ENCODE measurements around the gene HMGN4. TPM values are rescaled to one million over a fixed set of nuclear protein-coding genes. Genes with fewer than 3 reads are reported as not detected.
A peak's percentile ranks its signal among the peaks of the same experiment; 100 is the strongest.

HMGN4 gene
- total and polyA plus RNA-seq, 9 of the 15 experiments (the other 6 are each of a cell fraction or from before 2014, with no cell fraction given) = 35.4 to 134 (median 94.1) TPM

DNA sequence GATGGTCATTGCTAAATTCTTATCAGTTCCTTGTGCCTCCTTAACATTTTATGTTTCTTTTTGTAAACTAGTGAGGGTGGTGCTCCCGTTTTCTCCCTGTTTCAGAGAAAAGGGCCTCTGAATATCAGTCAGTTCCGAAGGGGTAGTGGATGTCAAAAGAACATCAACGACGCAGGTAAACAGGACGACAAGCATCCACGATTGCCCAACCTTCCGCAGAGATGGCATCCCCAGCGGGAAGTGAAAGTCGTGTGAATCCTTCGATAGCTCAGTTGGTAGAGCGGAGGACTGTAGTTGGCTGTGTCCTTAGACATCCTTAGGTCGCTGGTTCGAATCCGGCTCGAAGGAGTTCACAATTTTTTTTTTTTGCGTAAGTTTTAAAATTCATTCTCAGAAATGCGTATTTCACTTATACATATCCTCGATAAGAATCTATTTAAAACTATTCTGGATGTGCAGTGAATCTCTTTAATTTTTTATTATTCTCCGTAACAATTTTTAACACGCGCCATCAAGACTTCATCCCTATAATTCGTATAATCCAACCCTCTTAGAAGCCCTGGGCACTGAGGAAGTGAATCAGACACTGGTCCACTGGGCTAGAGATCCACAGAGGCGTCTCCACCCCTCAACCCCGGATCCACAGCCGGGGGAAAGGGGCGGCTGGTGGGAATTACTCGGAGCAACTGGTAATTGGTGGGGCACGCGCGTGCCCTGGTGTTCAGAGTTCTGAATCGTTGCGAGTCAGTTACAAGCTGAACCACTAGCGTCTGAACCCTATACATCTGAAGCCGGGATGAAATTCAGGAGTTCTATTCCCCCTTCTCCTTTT is 30.7 kb downstream of the HMGN4 start (continued):
- peak; percentile 72 to 95 for TF ChIP-seq TBL1XR1 (IDR thresholded peaks at IDR 0.05; ENCODE audit: low read length in 2 of 2)
- no peak for TF ChIP-seq MCM3 (IDR thresholded peaks at IDR 0.05)
- TF ChIP-seq, protein P1, sequence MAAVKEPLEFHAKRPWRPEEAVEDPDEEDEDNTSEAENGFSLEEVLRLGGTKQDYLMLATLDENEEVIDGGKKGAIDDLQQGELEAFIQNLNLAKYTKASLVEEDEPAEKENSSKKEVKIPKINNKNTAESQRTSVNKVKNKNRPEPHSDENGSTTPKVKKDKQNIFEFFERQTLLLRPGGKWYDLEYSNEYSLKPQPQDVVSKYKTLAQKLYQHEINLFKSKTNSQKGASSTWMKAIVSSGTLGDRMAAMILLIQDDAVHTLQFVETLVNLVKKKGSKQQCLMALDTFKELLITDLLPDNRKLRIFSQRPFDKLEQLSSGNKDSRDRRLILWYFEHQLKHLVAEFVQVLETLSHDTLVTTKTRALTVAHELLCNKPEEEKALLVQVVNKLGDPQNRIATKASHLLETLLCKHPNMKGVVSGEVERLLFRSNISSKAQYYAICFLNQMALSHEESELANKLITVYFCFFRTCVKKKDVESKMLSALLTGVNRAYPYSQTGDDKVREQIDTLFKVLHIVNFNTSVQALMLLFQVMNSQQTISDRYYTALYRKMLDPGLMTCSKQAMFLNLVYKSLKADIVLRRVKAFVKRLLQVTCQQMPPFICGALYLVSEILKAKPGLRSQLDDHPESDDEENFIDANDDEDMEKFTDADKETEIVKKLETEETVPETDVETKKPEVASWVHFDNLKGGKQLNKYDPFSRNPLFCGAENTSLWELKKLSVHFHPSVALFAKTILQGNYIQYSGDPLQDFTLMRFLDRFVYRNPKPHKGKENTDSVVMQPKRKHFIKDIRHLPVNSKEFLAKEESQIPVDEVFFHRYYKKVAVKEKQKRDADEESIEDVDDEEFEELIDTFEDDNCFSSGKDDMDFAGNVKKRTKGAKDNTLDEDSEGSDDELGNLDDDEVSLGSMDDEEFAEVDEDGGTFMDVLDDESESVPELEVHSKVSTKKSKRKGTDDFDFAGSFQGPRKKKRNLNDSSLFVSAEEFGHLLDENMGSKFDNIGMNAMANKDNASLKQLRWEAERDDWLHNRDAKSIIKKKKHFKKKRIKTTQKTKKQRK (IDR thresholded peaks at IDR 0.05; ENCODE audit: borderline replicate concordance, low read depth, low read length) = no peak
- TF ChIP-seq ZEB2 (IDR thresholded peaks at IDR 0.05) = peak; percentile 82; the same call in 1 of the 2 replicates
- no peak for TF ChIP-seq HDAC2 (IDR thresholded peaks at IDR 0.05)
- no peak for TF ChIP-seq ZNF76 (CRISPR knock-in tag; IDR thresholded peaks at IDR 0.05; ENCODE audit: borderline replicate concordance)
- no peak for TF ChIP-seq KHSRP (IDR thresholded peaks at IDR 0.05)
- TF ChIP-seq, protein P2, sequence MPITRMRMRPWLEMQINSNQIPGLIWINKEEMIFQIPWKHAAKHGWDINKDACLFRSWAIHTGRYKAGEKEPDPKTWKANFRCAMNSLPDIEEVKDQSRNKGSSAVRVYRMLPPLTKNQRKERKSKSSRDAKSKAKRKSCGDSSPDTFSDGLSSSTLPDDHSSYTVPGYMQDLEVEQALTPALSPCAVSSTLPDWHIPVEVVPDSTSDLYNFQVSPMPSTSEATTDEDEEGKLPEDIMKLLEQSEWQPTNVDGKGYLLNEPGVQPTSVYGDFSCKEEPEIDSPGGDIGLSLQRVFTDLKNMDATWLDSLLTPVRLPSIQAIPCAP (CRISPR knock-in tag; IDR thresholded peaks at IDR 0.05; ENCODE audit: borderline replicate concordance) = no peak
- TF ChIP-seq GABPB2 (CRISPR knock-in tag; conservative IDR thresholded peaks at IDR 0.05) = no peak
- no peak for TF ChIP-seq ZNF551 (CRISPR knock-in tag; IDR thresholded peaks at IDR 0.05)
- no peak for TF ChIP-seq XRCC4 (IDR thresholded peaks at IDR 0.05; ENCODE audit: extremely low read depth, insufficient read depth, insufficient read length)
- peak; percentile 57 for TF ChIP-seq SMC3 (conservative IDR thresholded peaks at IDR 0.05; ENCODE audit: insufficient read depth, low read depth, low read length)
- TF ChIP-seq ZNF280A (IDR thresholded peaks at IDR 0.05; ENCODE audit: low read depth, partially characterized antibody) = no peak
- TF ChIP-seq, protein P3, sequence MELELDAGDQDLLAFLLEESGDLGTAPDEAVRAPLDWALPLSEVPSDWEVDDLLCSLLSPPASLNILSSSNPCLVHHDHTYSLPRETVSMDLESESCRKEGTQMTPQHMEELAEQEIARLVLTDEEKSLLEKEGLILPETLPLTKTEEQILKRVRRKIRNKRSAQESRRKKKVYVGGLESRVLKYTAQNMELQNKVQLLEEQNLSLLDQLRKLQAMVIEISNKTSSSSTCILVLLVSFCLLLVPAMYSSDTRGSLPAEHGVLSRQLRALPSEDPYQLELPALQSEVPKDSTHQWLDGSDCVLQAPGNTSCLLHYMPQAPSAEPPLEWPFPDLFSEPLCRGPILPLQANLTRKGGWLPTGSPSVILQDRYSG (tag; conservative IDR thresholded peaks at IDR 0.05; ENCODE audit: low read depth) = no peak
- TF ChIP-seq MYNN (IDR thresholded peaks at IDR 0.05) = peak; percentile 44; the same call in 1 of the 2 replicates
- no peak for TF ChIP-seq MYNN (CRISPR knock-in tag; IDR thresholded peaks at IDR 0.05)
- no peak for TF ChIP-seq HMGN3 (IDR thresholded peaks at IDR 0.05; ENCODE audit: borderline replicate concordance, extremely low read depth, insufficient read length, low read depth, low read length)
- peak; percentile 16; the same call in 1 of the 2 replicates for TF ChIP-seq SMARCC2 (IDR thresholded peaks at IDR 0.05; ENCODE audit: low read depth)
- TF ChIP-seq CHD4 (IDR thresholded peaks at IDR 0.05; ENCODE audit: insufficient read depth, insufficient replicate concordance, low read depth, low read length, poor library complexity, severe bottlenecking) = peak; percentile 20
- no peak for TF ChIP-seq HIVEP1 (CRISPR knock-in tag; IDR thresholded peaks at IDR 0.05)
- TF ChIP-seq ZNF589 (CRISPR knock-in tag; IDR thresholded peaks at IDR 0.05; ENCODE audit: low read depth) = no peak

Data from K562 (cell line).